T-helper 1 cell (primary cell): ENCODE data around the gene ADH1C.
"Not testable (repeated sequence)": the region's sequence is repeated elsewhere in the genome, so short reads cannot be mapped to it uniquely, and the experiment has no call there.

ENCODE experiments used
- DNase-seq, 5 donors: peaks; one replicate each; pipeline ENCODE4 v3.0.0-alpha.2; 2012 to 2020
- total RNA-seq, 4 donors: gene quantifications; one replicate each; lab custom pipeline; 2026; lab: John Stamatoyannopoulos, UW

Gene ADH1C
- total RNA-seq: 0 reads per million in 4 donors

DNA sequence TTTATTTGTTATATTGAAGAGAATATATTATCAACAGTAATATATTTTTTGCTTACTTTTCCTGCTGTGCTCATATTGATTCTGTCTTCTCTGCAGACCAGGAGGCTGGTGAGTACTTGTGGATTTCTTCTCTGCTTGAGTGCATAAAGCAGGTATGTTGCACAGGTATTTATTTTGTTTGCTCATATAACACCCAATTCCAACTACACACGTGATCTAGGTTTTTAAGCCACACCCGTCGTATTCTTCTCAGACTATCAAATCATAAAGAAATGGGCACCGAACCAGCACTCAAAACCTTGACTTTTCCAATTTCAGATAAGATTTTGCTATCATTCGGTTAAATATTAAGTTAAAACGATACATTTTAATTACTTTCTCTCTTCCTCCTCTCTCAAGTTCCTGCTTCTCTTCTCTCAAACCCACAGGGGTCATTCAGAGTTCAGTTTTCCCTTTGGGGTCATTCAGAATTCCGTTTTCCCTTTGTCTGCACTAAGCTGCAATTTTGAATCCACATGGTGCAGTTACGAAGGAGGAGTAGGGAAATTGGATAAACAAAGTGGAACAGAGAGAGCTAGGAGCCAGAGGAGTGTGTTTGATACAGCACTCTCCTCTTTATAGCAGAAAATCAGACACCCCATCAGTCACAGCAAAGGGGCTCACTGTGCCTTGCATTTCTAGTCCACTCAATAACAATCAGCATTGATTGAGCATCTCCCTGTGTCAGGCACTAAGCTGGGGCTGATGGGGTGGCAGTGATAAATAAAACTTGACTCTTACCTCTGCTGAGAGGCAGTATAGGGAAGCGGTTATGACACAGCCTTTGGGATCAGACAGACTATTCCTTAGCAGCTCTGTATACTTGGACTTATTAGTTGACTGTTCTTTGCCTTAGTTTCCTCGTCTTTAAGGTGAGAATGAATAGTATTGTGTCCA lies at the start of gene ADH1C:
ADH1C (minus strand) TSS at position 145 of the 936 bp plus-strand sequence; CDS start at position 74, 71 bp downstream.
- DNase-seq: no peak

- DNase-seq: no peak
Measured at GRCh38 chr4:99400831-99401230, 48.3 kb upstream of the ADH1C start.

DNA sequence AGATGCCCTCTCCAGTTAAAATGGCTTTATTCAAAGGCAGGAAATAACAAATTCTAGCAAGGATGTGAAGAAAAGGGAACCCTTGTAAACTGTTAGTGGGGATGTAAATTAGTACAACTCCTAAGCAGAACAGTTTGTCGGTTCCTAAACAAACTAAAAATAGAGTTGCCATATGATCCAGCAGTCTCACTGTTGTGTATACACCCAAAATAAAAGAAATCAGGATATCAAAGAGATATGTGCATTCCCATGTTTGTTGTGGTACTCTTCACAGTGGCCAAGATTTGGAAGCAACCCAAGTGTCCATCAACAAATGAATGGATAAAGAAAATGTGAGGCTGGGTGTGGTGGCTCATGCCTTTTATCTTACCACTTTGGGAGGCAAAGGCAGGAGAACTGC lies 46.5 kb upstream of the ADH1C start:
- DNase-seq: no peak

- DNase-seq: no peak
Measured at GRCh38 chr4:99395595-99396364, 43.2 kb upstream of the ADH1C start.

GRCh38 chr4:99394896-99395295 lies 42.4 kb upstream of the ADH1C start:
- no peak for DNase-seq

DNA sequence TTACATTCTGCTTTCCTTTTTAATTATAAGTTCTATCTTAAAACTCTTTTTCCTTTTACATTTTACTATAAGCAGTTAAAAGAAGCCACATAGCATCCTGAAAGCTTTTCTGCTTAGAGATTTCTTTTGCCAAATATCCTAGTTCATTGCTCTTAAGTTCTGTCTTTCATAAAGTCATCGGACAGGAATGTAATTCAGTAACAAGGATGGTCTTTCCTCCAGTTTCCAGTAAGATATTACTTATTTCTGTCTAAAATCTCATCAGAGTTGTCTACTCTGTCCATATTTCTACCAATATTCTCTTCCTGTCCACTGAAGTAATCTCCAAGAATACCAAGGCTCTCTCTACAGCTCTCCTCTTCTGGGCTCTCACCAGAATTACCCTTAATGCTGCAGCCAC lies 37.5 kb upstream of the ADH1C start:
- no peak for DNase-seq

GRCh38 chr4:99389606-99390005 lies 37.1 kb upstream of the ADH1C start:
- DNase-seq: no peak

DNA sequence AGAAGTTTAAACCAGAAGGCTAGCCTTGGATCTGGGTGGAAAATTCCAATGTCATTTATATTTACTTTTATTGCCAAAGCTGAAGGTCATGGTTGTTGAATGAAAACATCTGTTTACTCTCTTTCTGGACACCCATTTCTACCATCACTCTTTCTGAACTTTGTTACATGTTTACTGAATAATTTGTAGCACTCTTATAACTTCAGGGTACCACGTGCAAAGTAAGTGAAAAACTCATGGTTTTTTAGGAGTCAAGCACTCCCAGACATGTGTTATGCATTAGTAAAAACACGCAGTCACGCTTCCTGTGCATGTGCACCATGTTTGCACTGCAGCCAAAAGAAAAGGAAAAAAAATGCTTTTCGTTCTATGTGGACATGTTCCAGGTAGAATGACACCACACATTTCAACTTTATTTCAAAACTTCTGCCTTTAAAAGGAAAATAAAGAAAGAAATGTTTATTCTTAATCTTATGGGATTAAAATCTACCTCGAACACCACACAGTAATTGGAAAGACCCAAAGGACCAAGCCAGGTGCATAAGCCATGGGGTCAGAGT lies 31.4 kb upstream of the ADH1C start:
- DNase-seq: no peak

- no peak for DNase-seq
Measured at GRCh38 chr4:99383399-99383798, 30.9 kb upstream of the ADH1C start.

GRCh38 chr4:99382745-99383360 lies 30.3 kb upstream of the ADH1C start:
- DNase-seq: no peak

DNA sequence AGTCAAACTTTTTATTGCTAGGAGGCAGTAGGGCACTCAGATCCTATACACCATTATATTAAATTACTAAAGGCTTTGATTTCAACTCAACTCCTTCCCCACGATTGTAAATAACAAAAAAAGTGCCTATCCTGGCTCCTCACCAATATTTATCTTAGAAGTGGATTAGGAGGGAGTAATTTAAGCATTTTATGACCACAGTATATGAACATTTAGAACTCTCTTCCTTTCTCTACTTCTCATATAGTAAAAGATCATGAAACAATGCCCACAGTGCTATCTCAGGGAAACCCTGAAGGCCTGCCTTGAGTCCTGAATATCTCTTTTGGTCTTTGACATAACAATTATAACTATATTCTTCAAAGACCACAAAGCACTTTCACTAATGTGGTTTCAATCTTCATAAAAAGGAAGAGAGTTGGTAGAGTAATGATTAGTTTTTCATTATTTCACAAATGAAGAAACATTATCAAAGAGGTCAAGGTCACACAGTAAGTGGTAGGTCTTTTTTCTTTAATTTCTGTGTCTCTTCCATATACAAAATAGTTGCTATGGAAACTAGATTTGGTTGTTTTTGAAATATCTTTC lies 29.1 kb upstream of the ADH1C start:
- DNase-seq: no peak

GRCh38 chr4:99379571-99379970 lies 27.0 kb upstream of the ADH1C start:
- DNase-seq: no peak

DNA sequence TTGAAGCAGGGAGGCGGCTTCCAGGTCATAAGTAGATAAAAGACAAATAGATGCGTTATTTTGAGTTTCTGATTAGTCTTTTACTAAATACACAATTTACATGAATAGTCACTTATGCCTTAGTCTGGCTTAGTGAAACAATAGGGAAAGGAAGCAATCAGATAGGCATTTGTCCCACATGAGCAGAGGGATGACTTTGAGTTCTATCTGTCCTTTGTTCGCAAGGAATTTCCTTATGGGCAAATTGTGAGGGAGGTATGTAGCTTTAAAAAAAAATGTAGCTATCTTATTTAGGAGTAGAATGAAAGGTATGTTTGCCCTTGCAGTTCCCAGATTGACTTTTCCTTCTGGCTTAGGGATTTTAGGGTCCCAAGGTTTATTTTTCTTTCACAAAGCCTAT lies 26.3 kb upstream of the ADH1C start:
- no peak for DNase-seq

DNA sequence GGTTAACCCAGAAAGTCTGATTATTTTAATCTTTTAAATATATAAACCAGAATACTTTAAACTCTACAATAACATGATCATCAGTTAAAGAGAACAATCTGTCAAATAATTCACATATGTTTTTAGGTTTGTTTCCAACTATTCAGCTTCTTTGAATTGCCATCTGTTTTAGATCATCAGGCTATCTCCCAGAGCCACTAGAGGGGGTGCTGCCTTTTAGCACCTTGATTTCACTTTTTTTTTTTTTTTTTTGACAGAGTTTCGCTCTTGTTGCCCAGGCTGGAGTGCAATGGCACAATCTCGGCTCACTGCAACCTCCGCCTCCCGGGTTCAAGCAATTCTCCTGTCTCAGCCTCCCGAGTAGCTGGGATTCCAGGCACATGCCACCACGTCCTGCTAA lies 24.8 kb upstream of the ADH1C start:
- DNase-seq: not testable (repeated sequence)

DNA sequence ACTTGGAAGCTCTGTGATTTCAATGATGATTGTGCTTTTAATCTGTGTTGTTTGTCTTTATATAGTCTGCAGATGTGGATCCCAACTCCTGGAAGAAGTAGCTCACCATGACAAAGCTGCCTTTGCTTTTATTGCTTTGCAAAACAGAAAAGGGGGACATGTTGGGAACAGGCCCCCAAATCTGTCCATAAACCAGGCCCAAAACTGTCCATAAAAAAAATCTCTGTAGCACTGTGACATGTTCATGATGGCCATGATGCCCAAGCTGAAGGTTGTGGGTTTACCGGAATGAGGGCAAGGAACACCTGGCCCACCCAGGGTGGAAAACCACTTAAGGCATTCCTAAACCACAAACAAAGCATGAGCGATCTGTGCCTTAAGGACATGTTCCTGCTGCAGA lies 19.9 kb upstream of the ADH1C start:
- not testable (repeated sequence) for DNase-seq

GRCh38 chr4:99367817-99368216 lies 15.3 kb upstream of the ADH1C start:
- not testable (repeated sequence) for DNase-seq

- DNase-seq: no peak
Measured at GRCh38 chr4:99366491-99366890, 13.9 kb upstream of the ADH1C start.

DNA sequence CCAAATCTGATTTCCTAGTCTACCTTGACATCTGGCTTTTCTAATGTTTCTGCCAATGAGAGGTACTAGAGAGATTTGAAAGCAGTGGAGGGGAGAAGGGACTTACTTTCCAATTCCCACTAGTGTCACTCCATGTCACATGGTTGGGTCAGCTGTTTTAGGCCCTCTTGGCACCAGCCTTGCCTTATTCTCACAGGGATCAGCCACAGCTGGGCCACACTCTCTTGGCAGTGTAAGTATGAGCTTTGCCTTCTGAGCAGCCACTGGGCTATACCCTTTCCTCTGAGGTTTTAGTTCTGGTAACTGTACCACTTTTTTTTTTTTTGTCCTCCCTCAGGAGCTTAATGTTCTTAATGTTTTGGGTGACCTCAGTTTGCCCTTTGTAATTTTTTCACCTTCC lies 10.2 kb upstream of the ADH1C start:
- DNase-seq: no peak

GRCh38 chr4:99361899-99362275 lies 9.3 kb upstream of the ADH1C start:
- DNase-seq: no peak

DNA sequence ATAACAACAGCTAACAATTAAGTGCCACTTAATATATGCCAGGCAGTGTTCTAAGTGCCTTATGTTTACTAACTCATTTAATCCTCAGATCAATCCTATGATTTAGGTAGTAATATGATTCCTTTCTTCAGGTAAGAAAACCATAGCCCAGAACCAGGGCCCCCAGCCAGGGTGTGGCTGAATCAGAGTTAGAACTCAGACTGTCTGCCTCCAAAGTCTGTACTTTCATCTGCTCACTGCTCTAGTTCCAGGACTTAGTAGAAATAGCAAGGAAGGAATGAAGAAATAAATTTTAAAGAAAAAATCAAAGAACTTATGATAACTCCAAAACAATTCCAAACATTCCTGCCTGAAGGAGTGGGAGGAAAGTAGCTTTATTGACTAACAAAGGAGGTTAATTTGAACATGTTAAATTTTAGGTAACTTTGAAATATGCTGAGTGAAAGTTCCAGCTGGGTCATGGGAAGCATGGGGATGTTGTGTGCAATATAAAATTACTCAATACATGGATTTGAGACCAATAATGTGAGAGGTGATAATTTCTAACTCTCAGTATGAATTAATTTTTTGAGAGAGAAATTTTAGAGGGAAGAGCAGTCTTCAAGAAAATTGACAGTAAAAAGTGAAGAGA lies 8.8 kb upstream of the ADH1C start:
- no peak for DNase-seq

GRCh38 chr4:99359480-99360204 lies 7.1 kb upstream of the ADH1C start:
- DNase-seq: no peak
